ENCODE data around the gene TMEFF1.
A peak's percentile ranks its signal among the peaks of the same experiment; 100 is the strongest.

Gene TMEFF1

GRCh38 chr9:100448266-100448665 is 24.7 kb upstream of the TMEFF1 start:
- no peak for DNase-seq (ENCODE audit: low read depth)

- no peak for DNase-seq (ENCODE audit: low read depth)
Observed at GRCh38 chr9:100449420-100449819, 23.5 kb upstream of the TMEFF1 start.

- DNase-seq (ENCODE audit: low read depth): no peak
Observed at GRCh38 chr9:100452894-100453293, 20.1 kb upstream of the TMEFF1 start.

- peak; percentile 12 for DNase-seq (ENCODE audit: low read depth)
Observed at GRCh38 chr9:100455470-100455869, 17.5 kb upstream of the TMEFF1 start.

- no peak for DNase-seq (ENCODE audit: low read depth)
Observed at GRCh38 chr9:100457517-100457916, 15.4 kb upstream of the TMEFF1 start.

GRCh38 chr9:100459963-100460362 is 13.0 kb upstream of the TMEFF1 start:
- no peak for DNase-seq (ENCODE audit: low read depth)

GRCh38 chr9:100465274-100465673 is 7.7 kb upstream of the TMEFF1 start:
- no peak for DNase-seq (ENCODE audit: low read depth)

GRCh38 chr9:100465761-100466160 is 7.2 kb upstream of the TMEFF1 start:
- no peak for DNase-seq (ENCODE audit: low read depth)

- DNase-seq (ENCODE audit: low read depth): no peak
Observed at GRCh38 chr9:100466171-100466828, 6.6 kb upstream of the TMEFF1 start.

- DNase-seq (ENCODE audit: low read depth): no peak
Observed at GRCh38 chr9:100466829-100467221, 6.1 kb upstream of the TMEFF1 start.

- DNase-seq (ENCODE audit: low read depth): no peak
Observed at GRCh38 chr9:100468041-100468440, 4.9 kb upstream of the TMEFF1 start.

GRCh38 chr9:100472268-100472667 is 681 bp upstream of the TMEFF1 start:
- no peak for DNase-seq (ENCODE audit: low read depth)

- no peak for DNase-seq (ENCODE audit: low read depth)
Observed at GRCh38 chr9:100473276-100474081, 530 bp downstream of the TMEFF1 start.

GRCh38 chr9:100474082-100474923 is 1.4 kb downstream of the TMEFF1 start:
- DNase-seq (ENCODE audit: low read depth): no peak

- DNase-seq (ENCODE audit: low read depth): no peak
Observed at GRCh38 chr9:100474924-100475276, 2.0 kb downstream of the TMEFF1 start.

GRCh38 chr9:100477241-100477640 is 4.3 kb downstream of the TMEFF1 start:
- DNase-seq (ENCODE audit: low read depth): no peak

GRCh38 chr9:100478192-100478591 is 5.2 kb downstream of the TMEFF1 start:
- DNase-seq (ENCODE audit: low read depth): no peak

- no peak for DNase-seq (ENCODE audit: low read depth)
Observed at GRCh38 chr9:100479820-100480219, 6.9 kb downstream of the TMEFF1 start.

- no peak for DNase-seq (ENCODE audit: low read depth)
Observed at GRCh38 chr9:100485196-100485595, 12.2 kb downstream of the TMEFF1 start.

- DNase-seq (ENCODE audit: low read depth): no peak
Observed at GRCh38 chr9:100486479-100487176, 13.7 kb downstream of the TMEFF1 start.

- DNase-seq (ENCODE audit: low read depth): no peak
Observed at GRCh38 chr9:100488177-100488576, 15.2 kb downstream of the TMEFF1 start.

- DNase-seq (ENCODE audit: low read depth): no peak
Observed at GRCh38 chr9:100489836-100490235, 16.9 kb downstream of the TMEFF1 start.
